Measurements from ENCODE around the gene MTERF4.
"Not testable (repeated sequence)": the region's sequence is repeated elsewhere in the genome, so short reads cannot be mapped to it uniquely, and the experiment has no call there.

MTERF4 gene

GRCh38 chr2:241112046-241112445, 10.0 kb upstream of the MTERF4 start:
- DNase-seq (ENCODE audit: low read depth in 3 of 3, low spot score in 1 of 3): no peak

- DNase-seq (ENCODE audit: low read depth in 3 of 3, low spot score in 1 of 3): no peak
Measured at GRCh38 chr2:241111440-241111805, 9.3 kb upstream of the MTERF4 start.

GRCh38 chr2:241110607-241111439, 8.7 kb upstream of the MTERF4 start:
- no peak for DNase-seq (ENCODE audit: low read depth in 3 of 3, low spot score in 1 of 3)

GRCh38 chr2:241110089-241110606, 8.1 kb upstream of the MTERF4 start:
- no peak for DNase-seq (ENCODE audit: low read depth in 3 of 3, low spot score in 1 of 3)

GRCh38 chr2:241109210-241110088, 7.4 kb upstream of the MTERF4 start:
- DNase-seq (ENCODE audit: low read depth in 3 of 3, low spot score in 1 of 3): no peak

GRCh38 chr2:241108271-241109209, 6.5 kb upstream of the MTERF4 start:
- DNase-seq (ENCODE audit: low read depth in 3 of 3, low spot score in 1 of 3): no peak

- DNase-seq (ENCODE audit: low read depth in 3 of 3, low spot score in 1 of 3): no peak
Measured at GRCh38 chr2:241107031-241107783, 5.1 kb upstream of the MTERF4 start.

GRCh38 chr2:241105641-241106040, 3.6 kb upstream of the MTERF4 start:
- no peak for DNase-seq (ENCODE audit: low read depth in 3 of 3, low spot score in 1 of 3)

GRCh38 chr2:241104611-241105010, 2.5 kb upstream of the MTERF4 start:
- not testable (repeated sequence) for DNase-seq (ENCODE audit: low read depth in 3 of 3, low spot score in 1 of 3)

- DNase-seq (ENCODE audit: low read depth in 3 of 3, low spot score in 1 of 3): no peak
Measured at GRCh38 chr2:241103176-241103595, 1.1 kb upstream of the MTERF4 start.

GRCh38 chr2:241099246-241099645, 2.8 kb downstream of the MTERF4 start:
- no peak for DNase-seq (ENCODE audit: low read depth in 3 of 3, low spot score in 1 of 3)

GRCh38 chr2:241096979-241097378, 5.1 kb downstream of the MTERF4 start:
- DNase-seq (ENCODE audit: low read depth in 3 of 3, low spot score in 1 of 3): no peak

GRCh38 chr2:241095594-241096290, 6.3 kb downstream of the MTERF4 start:
- no peak for DNase-seq (ENCODE audit: low read depth in 3 of 3, low spot score in 1 of 3)

- DNase-seq (ENCODE audit: low read depth in 3 of 3, low spot score in 1 of 3): no peak
Measured at GRCh38 chr2:241094924-241095420, 7.1 kb downstream of the MTERF4 start.

- no peak for DNase-seq (ENCODE audit: low read depth in 3 of 3, low spot score in 1 of 3)
Measured at GRCh38 chr2:241094172-241094571, 7.9 kb downstream of the MTERF4 start.

GRCh38 chr2:241093133-241093781, 8.8 kb downstream of the MTERF4 start:
- DNase-seq (ENCODE audit: low read depth in 3 of 3, low spot score in 1 of 3): not testable (repeated sequence)

- no peak for DNase-seq (ENCODE audit: low read depth in 3 of 3, low spot score in 1 of 3)
Measured at GRCh38 chr2:241092677-241093076, 9.4 kb downstream of the MTERF4 start.

- no peak for DNase-seq (ENCODE audit: low read depth in 3 of 3, low spot score in 1 of 3)
Measured at GRCh38 chr2:241091734-241092445, 10.2 kb downstream of the MTERF4 start.

Measured in stimulated activated CD4-positive, alpha-beta T cell treated with anti-CD3 and anti-CD28 coated beads, TNF-alpha, amount 100 ng/mL, for 1 hour (primary cell).